Measurements from ENCODE around the gene HMCN1.

The HMCN1 gene

GRCh38 chr1:186193224-186193623 is 459.0 kb downstream of the HMCN1 start:
- H4K20me1 ChIP-seq (ENCODE audit: insufficient read depth, low read length), result no peaks in the 10 kb centered on the region
- H3K4me2 ChIP-seq (ENCODE audit: low read depth, low read length), result no peak overlapping the region
- no peak for DNase-seq
- no peaks in the 10 kb centered on the region for H3K27me3 ChIP-seq (replicated peaks; ENCODE audit: insufficient read depth, low read length)
- H2AFZ ChIP-seq (ENCODE audit: low read length), result no peak overlapping the region
- TF ChIP-seq EZH2phosphoT487 (IDR thresholded peaks at IDR 0.05; ENCODE audit: low read length) (no peak), CTCF (IDR thresholded peaks at IDR 0.05; ENCODE audit: low read length) (no peak), EZH2 (optimal IDR thresholded peaks at IDR 0.05; ENCODE audit: low read depth, low read length) (no peak)
- H3F3A ChIP-seq (ENCODE audit: insufficient read depth, low read length), result peaks cover 5% of the 10 kb centered on the region; the same call in 1 of the 2 replicates
- H3K4me1 ChIP-seq (ENCODE audit: low read length), result peaks cover 15% of the 10 kb centered on the region
- H3K9me3 ChIP-seq (replicated peaks; ENCODE audit: insufficient read depth, low read length), result no peaks in the 10 kb centered on the region
- H3K9me2 ChIP-seq (replicated peaks; ENCODE audit: insufficient read depth, low read length), result no peaks in the 10 kb centered on the region
- H3K4me3 ChIP-seq (ENCODE audit: low read length), result no peak overlapping the region
- H3K36me3 ChIP-seq (replicated peaks; ENCODE audit: insufficient read depth, low read length), result no peaks in the 10 kb centered on the region
- no peak overlapping the region for H3K27ac ChIP-seq (ENCODE audit: low read length)
- H3K79me2 ChIP-seq (ENCODE audit: low read length), result no peaks in the 10 kb centered on the region
- H3K9ac ChIP-seq (ENCODE audit: low read length), result no peak overlapping the region

- Histone ChIP-seq H3K27me3 (replicated peaks; ENCODE audit: insufficient read depth, low read length) (no peaks in the 10 kb centered on the region), H3K27ac (ENCODE audit: low read length) (peak overlapping the region; percentile 49; the same call in 1 of the 2 replicates), H3K9ac (ENCODE audit: low read length) (no peak overlapping the region), H3K4me3 (ENCODE audit: low read length) (no peak overlapping the region), H3K9me3 (replicated peaks; ENCODE audit: insufficient read depth, low read length) (no peaks in the 10 kb centered on the region), H3K9me2 (replicated peaks; ENCODE audit: insufficient read depth, low read length) (no peaks in the 10 kb centered on the region), H3K4me1 (ENCODE audit: low read length) (peaks cover 15% of the 10 kb centered on the region), H3K36me3 (replicated peaks; ENCODE audit: insufficient read depth, low read length) (no peaks in the 10 kb centered on the region), H3K79me2 (ENCODE audit: low read length) (no peaks in the 10 kb centered on the region), H2AFZ (ENCODE audit: low read length) (no peak overlapping the region), H3K4me2 (ENCODE audit: low read depth, low read length) (no peak overlapping the region), H4K20me1 (ENCODE audit: insufficient read depth, low read length) (no peaks in the 10 kb centered on the region), H3F3A (ENCODE audit: insufficient read depth, low read length) (peaks cover 5% of the 10 kb centered on the region; the same call in 1 of the 2 replicates)
- DNase-seq, result peak; percentile 60
- no peak for TF ChIP-seq CTCF (IDR thresholded peaks at IDR 0.05; ENCODE audit: low read length)
- TF ChIP-seq EZH2phosphoT487 (IDR thresholded peaks at IDR 0.05; ENCODE audit: low read length), result no peak
- no peak for TF ChIP-seq EZH2 (optimal IDR thresholded peaks at IDR 0.05; ENCODE audit: low read depth, low read length)
Observed at GRCh38 chr1:186194107-186194756, 460.0 kb downstream of the HMCN1 start.

- Histone ChIP-seq H3K4me3 (ENCODE audit: low read length) (no peak overlapping the region), H3K36me3 (replicated peaks; ENCODE audit: insufficient read depth, low read length) (no peaks in the 10 kb centered on the region), H3K4me2 (ENCODE audit: low read depth, low read length) (no peak overlapping the region), H3K9ac (ENCODE audit: low read length) (no peak overlapping the region), H3K27me3 (replicated peaks; ENCODE audit: insufficient read depth, low read length) (no peaks in the 10 kb centered on the region), H3K4me1 (ENCODE audit: low read length) (peaks cover 15% of the 10 kb centered on the region), H4K20me1 (ENCODE audit: insufficient read depth, low read length) (no peaks in the 10 kb centered on the region), H3K79me2 (ENCODE audit: low read length) (no peaks in the 10 kb centered on the region), H2AFZ (ENCODE audit: low read length) (no peak overlapping the region), H3K27ac (ENCODE audit: low read length) (no peak overlapping the region), H3K9me3 (replicated peaks; ENCODE audit: insufficient read depth, low read length) (no peaks in the 10 kb centered on the region), H3K9me2 (replicated peaks; ENCODE audit: insufficient read depth, low read length) (no peaks in the 10 kb centered on the region), H3F3A (ENCODE audit: insufficient read depth, low read length) (peaks cover 5% of the 10 kb centered on the region; the same call in 1 of the 2 replicates)
- TF ChIP-seq EZH2 (optimal IDR thresholded peaks at IDR 0.05; ENCODE audit: low read depth, low read length) (no peak), CTCF (IDR thresholded peaks at IDR 0.05; ENCODE audit: low read length) (no peak), EZH2phosphoT487 (IDR thresholded peaks at IDR 0.05; ENCODE audit: low read length) (no peak)
- DNase-seq, result no peak
Observed at GRCh38 chr1:186195377-186195931, 461.3 kb downstream of the HMCN1 start.
